Measurements from ENCODE around the gene GNG11.

- TF ChIP-seq POLR2AphosphoS5 (IDR thresholded peaks at IDR 0.05; ENCODE audit: low read depth, low read length) (no peak), TAF1 (IDR thresholded peaks at IDR 0.05; ENCODE audit: borderline replicate concordance, insufficient read depth, low read length) (no peak), SIN3A (IDR thresholded peaks at IDR 0.05; ENCODE audit: borderline replicate concordance, insufficient read depth, low read length) (no peak)
- TF ChIP-seq, protein P1, sequence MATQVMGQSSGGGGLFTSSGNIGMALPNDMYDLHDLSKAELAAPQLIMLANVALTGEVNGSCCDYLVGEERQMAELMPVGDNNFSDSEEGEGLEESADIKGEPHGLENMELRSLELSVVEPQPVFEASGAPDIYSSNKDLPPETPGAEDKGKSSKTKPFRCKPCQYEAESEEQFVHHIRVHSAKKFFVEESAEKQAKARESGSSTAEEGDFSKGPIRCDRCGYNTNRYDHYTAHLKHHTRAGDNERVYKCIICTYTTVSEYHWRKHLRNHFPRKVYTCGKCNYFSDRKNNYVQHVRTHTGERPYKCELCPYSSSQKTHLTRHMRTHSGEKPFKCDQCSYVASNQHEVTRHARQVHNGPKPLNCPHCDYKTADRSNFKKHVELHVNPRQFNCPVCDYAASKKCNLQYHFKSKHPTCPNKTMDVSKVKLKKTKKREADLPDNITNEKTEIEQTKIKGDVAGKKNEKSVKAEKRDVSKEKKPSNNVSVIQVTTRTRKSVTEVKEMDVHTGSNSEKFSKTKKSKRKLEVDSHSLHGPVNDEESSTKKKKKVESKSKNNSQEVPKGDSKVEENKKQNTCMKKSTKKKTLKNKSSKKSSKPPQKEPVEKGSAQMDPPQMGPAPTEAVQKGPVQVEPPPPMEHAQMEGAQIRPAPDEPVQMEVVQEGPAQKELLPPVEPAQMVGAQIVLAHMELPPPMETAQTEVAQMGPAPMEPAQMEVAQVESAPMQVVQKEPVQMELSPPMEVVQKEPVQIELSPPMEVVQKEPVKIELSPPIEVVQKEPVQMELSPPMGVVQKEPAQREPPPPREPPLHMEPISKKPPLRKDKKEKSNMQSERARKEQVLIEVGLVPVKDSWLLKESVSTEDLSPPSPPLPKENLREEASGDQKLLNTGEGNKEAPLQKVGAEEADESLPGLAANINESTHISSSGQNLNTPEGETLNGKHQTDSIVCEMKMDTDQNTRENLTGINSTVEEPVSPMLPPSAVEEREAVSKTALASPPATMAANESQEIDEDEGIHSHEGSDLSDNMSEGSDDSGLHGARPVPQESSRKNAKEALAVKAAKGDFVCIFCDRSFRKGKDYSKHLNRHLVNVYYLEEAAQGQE (IDR thresholded peaks at IDR 0.05; ENCODE audit: insufficient read depth in 1 of 2, low read depth in 2 of 2, low read length in 2 of 2) = no peak
Measured at GRCh38 chr7:93926800-93927199, 5.3 kb downstream of the GNG11 start.
